Sciatic nerve (tissue), 2 donors: ENCODE data around the gene ATOH8. TPM values are rescaled to one million over a fixed set of nuclear protein-coding genes. Genes with fewer than 3 reads are reported as not detected.

Experiments used
- ATAC-seq: fragments of 200-7000 bp; cut with Tn5 transposase; one replicate; pipeline ENCODE4 v1.9.1; 2020; ENCODE audit warnings: mild to moderate bottlenecking, moderate library complexity
- DNase-seq: peaks from one replicate; pipeline ENCODE4 v3.0.0-alpha.2; 2020; ENCODE audit warnings: low spot score
- intact Hi-C: fragments of 100-400 bp; cut with DNase I; formaldehyde crosslinking; loops from one replicate; pipeline ENCODE4 v1.14.2; 2022
- total RNA-seq: library from RNA; stranded (reverse); fragmentation: NEBNext Ultra II Directional; extraction: Animal tissue kit (Norgen Biotek cat#: 25700); gene quantifications from one replicate; pipeline ENCODE4 v1.2.1, GENCODE V29; 2021
- donor health status: DM: no; HTN: no; CAD: no.
- donor health status: DM: no; HTN: no; CAD: no.

Gene ATOH8
- total RNA-seq, 1 donor from 2014 or later, result 57.2 TPM

- DNase-seq, result no peak
- no peak for ATAC-seq
- intact Hi-C loops, result no loop called here
Measured at GRCh38 chr2:85806358-85807118, 52.7 kb downstream of the ATOH8 start.

GRCh38 chr2:85807756-85808155 is 54.0 kb downstream of the ATOH8 start:
- DNase-seq, result no peak
- intact Hi-C loops, result no loop called here
- no peak for ATAC-seq

DNA sequence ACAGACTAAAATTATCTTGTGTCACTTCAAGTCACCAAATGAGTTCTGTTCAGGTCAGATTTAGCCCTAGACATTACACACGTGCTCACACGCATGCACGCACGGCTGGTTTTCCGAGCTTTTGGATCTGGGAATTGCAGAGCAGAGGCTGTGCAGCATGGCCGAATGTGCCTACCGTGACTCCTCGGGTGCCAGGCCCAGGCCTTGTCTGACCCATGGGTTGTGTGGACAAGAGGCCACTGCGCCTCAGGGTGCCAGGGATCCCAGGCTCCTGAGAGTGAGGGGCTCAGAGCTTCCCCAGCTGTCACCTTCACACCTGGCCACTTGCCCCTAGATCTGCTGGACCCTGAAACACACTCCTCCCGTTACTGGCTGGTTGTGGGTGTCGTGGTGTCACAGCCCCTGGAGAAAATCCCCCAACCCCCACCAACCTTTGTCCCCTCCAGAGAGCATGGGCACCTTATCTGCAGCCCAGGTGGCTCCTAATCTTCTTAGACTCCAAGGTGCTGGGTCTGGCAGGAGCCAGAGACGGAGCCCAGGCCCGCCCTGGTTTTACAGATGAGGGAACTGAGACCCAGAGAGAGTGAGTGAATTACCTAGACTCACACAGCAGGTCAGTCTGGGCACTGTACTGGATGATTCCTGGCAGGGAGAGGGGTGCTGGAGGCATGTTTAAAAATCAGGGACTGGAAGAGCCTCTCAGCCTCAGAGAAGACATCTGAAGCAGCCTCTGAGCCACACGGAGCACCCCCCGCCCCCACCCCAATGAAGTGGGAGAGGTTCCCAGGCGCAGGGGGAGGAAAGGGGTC is 56.8 kb downstream of the ATOH8 start:
- ATAC-seq (no peak), DNase-seq (no peak)
- intact Hi-C loops, result loop anchor here (5.0 to 10.0 kb wide), 2 partner anchors 78 to 176 kb away; no protein-coding TSS in a partner anchor

- DNase-seq (peak; percentile 78), ATAC-seq (peak; percentile 33)
- intact Hi-C loops, result loop anchor here (5.0 to 10.0 kb wide), 2 partner anchors 79 to 177 kb away; no protein-coding TSS in a partner anchor
Measured at GRCh38 chr2:85811180-85812093, 57.6 kb downstream of the ATOH8 start.

DNA sequence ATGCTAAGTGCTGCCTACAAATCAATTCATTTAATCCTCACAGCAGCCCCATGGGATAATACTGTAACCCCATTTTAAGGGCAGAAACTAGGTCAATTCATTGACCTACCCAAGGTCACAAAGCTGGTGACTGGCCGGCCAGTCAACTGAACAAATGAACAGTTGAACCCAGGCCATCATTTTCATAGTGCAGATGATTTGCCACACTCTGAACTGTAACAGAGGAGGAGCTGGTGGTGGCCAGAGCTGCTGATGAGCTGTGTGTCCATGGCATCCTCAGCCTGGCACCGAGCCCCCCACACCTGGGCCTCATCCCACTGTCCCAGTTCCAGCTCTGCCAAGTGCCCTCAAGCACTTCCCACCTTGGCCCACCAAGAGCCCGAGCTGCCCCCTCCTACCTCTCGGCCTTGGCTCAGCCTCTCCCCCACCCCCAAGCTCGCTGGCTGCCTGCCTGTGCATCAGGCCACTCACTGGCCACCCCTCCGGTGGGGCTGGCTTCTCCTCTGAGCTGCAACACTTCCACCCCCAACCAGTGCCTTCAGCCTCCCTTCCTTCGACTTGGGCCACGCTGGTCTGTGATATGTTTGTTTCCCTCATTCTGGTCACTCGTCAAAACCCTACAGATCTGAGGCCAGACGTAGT is 58.4 kb downstream of the ATOH8 start:
- ATAC-seq, result no peak

GRCh38 chr2:85813211-85813981 is 59.6 kb downstream of the ATOH8 start:
- intact Hi-C loops, result loop anchor here (5.0 to 10.0 kb wide), 2 partner anchors 81 to 179 kb away; no protein-coding TSS in a partner anchor
- ATAC-seq (no peak), DNase-seq (no peak)

More for the DNA sequence above, 58.4 kb downstream of the ATOH8 start:
- intact Hi-C loops, result loop anchor here (5.0 to 10.0 kb wide), 2 partner anchors 80 to 177 kb away; no protein-coding TSS in a partner anchor
- no peak for DNase-seq

- intact Hi-C loops, result loop anchor here (5.0 to 10.0 kb wide), 2 partner anchors 82 to 179 kb away; no protein-coding TSS in a partner anchor
- DNase-seq (peak; percentile 96), ATAC-seq (peak; percentile 96)
Measured at GRCh38 chr2:85813982-85814801, 60.4 kb downstream of the ATOH8 start.

- intact Hi-C loops, result loop anchor here (5.0 to 10.0 kb wide), 2 partner anchors 83 to 180 kb away; no protein-coding TSS in a partner anchor
- ATAC-seq, result no peak
- no peak for DNase-seq
Measured at GRCh38 chr2:85814802-85815550, 61.2 kb downstream of the ATOH8 start.

DNA sequence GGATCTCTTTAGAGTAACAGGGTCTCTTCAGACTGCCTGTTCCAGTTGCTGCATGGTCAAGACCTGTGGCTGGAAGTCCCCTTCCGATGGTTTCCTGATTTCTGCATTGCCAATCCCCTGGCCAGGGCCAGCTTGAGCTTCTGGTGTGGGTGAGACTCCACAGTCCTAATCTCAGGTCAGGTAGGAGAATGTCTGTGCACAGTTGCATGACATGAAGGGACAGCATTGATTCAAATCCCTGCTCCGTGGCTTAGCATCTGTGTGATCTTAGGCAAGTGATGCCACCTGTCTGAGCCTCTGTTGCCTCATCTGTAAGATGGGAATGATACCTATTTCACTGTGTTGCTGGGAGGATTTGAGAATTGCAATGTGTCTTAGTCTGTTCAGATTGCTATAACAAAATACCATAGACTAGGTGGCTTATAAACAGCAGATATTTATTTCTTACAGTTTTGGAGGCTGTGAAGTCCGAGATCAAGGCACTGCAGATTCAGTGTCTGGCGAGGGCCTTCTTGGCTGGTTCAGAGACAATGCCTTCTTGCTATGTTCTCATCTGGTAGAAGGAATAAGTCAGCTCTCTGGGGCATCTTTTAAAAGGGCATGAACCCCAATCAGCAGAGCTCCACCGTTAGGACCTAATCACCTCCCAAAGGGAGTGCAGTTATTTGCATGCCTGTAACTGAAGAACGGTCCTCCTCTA is 66.2 kb downstream of the ATOH8 start:
- intact Hi-C loops, result loop anchor here (1.0 to 10.0 kb wide), 2 partner anchors 185 to 198 kb away; no protein-coding TSS in a partner anchor
- no peak for DNase-seq
- no peak for ATAC-seq

- intact Hi-C loops, result no loop called here
- ATAC-seq, result no peak
- DNase-seq, result no peak
Measured at GRCh38 chr2:85822766-85823165, 69.0 kb downstream of the ATOH8 start.

- DNase-seq (no peak), ATAC-seq (no peak)
- intact Hi-C loops, result no loop called here
Measured at GRCh38 chr2:85823951-85824350, 70.2 kb downstream of the ATOH8 start.

DNA sequence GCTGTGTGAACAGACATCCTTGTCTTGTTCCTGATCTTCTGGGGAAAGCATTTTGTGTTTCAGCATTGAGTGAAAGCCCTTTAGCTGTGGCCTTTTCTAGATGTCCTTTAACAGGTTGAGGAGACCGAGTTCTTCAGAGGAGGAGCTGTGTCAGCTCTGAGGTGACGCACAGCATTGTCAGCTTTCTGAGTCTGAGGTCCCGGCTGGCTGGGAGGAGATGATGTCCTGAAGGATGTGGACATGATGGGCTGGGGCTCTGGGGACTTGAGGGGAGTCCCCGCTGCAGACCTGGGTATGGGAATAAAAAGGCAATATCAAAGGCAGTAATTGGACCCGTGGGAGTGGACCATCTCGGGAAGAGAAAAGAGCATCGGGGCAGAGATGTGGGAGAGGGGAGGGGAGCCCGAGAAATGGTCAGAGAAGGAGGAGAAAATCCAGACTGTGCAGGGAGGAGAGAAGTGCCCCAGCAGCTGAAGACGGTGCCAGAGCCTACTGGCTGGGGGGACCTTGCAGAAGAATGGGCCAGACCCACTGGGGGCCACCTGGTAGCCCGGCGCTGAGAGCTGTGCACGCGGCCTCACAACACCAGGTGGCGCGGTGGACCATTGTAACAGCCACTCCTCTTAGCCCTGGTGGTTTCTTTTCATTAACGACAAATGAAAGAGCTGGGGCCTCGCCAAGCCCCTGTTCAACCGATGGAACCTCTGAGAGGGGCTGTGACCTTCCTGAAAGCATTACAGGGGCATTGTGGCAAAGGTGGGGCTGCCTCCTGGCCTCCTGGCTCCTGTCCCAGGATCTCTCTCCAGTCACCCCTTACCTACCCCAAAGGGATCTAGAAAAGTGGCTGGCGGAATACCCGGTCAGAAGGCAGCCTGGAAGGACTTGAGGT is 73.4 kb downstream of the ATOH8 start:
- intact Hi-C loops, result loop anchor here (2.0 kb wide), 1 partner anchor 252 kb away; no protein-coding TSS in a partner anchor
- peak; percentile 96 for ATAC-seq
- DNase-seq, result peak; percentile 89

GRCh38 chr2:85827879-85828569 is 74.2 kb downstream of the ATOH8 start:
- no peak for ATAC-seq
- DNase-seq, result no peak
- intact Hi-C loops, result loop anchor here (2.0 kb wide), 1 partner anchor 251 kb away; no protein-coding TSS in a partner anchor

DNA sequence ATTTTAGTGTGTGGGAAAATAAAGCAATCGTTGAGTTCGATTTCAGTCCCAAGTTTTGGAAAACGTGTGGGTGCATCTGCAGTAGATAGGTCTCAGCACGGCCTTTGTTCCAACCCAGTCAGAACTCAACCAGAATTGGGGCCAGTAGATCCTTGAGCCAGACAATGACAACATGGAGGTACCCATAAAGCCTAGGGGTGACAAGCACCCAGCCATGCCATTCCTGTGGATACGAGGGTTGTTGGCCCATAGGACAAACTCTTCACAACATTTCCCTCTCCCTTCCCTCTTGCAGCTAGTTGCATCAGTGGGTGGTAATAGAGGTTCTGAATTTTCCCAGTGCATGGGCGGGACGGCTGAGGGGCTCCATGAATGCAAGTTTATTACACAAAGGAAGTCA is 74.9 kb downstream of the ATOH8 start:
- no peak for DNase-seq
- intact Hi-C loops, result no loop called here
- no peak for ATAC-seq
